ENCODE results near the gene SEMA4B. TPM values are rescaled to one million over a fixed set of nuclear protein-coding genes. Genes with fewer than 3 reads are reported as not detected.
A peak's percentile ranks its signal among the peaks of the same experiment; 100 is the strongest.

Gene SEMA4B
- total and polyA plus RNA-seq, 2 donors (not counting 1 experiment from before 2014, with no cell fraction given), result 285 to 336 TPM

DNA sequence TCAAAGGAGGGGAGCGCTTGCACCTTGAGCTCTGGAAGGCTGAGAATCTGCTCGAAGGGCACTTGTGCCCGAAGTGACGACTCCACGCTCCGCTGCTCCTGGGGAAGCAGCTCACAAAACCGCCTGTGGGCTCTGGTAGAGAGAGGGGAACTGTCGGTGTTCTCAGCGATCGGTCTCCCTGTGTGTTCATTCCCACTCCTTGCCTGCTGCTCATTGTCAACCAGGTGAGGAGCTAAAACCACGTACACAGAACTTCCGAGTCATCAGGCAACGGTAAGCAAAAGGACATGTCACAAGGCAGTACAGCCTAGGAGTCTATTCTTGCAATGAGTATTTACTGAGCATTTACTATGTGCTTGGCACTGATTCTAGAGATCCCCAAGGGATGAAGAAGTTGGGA, 31.1 kb downstream of the SEMA4B start:
- Histone ChIP-seq H3K4me1 (ENCODE audit: control insufficient read depth in 2 of 2, insufficient read depth in 2 of 2, low read length in 2 of 2) (peaks cover 40 to 50% of the 10 kb centered on the region in 2 donors), H3K4me3 (ENCODE audit: control extremely low read depth in 1 of 5, extremely low read depth in 1 of 5, insufficient read depth in 1 of 5, low read depth in 2 of 5, low read length in 4 of 5) (peak overlapping the region; percentile 7 to 99 (median 92)), H4K20me1 (ENCODE audit: control insufficient read depth, insufficient read depth, low read length, poor library complexity, severe bottlenecking) (peaks cover 32% of the 10 kb centered on the region), H3K9me3 (ENCODE audit: control extremely low read depth in 1 of 3, control insufficient read depth in 2 of 3, insufficient read depth in 1 of 3, low read length in 2 of 3) (no peaks in the 10 kb centered on the region), H3K4me2 (replicated peaks; ENCODE audit: low read depth, low read length, poor library complexity, severe bottlenecking) (peak overlapping the region; percentile 90), H3K79me2 (ENCODE audit: control insufficient read depth, insufficient read depth, low read length) (peaks cover 30% of the 10 kb centered on the region), H3K27me3 (replicated peaks in 1 of 4; ENCODE audit: control extremely low read depth in 1 of 4, control insufficient read depth in 3 of 4, insufficient read depth in 4 of 4, low read length in 3 of 4) (no peaks in the 10 kb centered on the region), H3K36me3 (replicated peaks in 1 of 2; ENCODE audit: control extremely low read depth in 1 of 2, control insufficient read depth in 1 of 2, extremely low read depth in 1 of 2, insufficient read depth in 2 of 2, low read length in 1 of 2) (peaks cover 0 to 39% of the 10 kb centered on the region in 2 experiments), H2AFZ (ENCODE audit: insufficient read depth, low read depth, low read length, poor library complexity, severe bottlenecking) (no peak overlapping the region), H3K27ac (ENCODE audit: low read length in 2 of 2) (peak overlapping the region; percentile 88 to 99), H3K9ac (ENCODE audit: low read length) (peak overlapping the region; percentile 99)
- intact Hi-C loops (cut with micrococcal nuclease), result loop anchor here (5.0 kb wide), 3 partner anchors 55 to 170 kb away; partner anchors contain the start of gene IDH2
- H3K9me3 Mint-ChIP-seq (ENCODE audit: insufficient read depth), result no peaks in the 10 kb centered on the region
- no peaks in the 10 kb centered on the region for H3K27me3 Mint-ChIP-seq
- TF ChIP-seq, protein P1, sequence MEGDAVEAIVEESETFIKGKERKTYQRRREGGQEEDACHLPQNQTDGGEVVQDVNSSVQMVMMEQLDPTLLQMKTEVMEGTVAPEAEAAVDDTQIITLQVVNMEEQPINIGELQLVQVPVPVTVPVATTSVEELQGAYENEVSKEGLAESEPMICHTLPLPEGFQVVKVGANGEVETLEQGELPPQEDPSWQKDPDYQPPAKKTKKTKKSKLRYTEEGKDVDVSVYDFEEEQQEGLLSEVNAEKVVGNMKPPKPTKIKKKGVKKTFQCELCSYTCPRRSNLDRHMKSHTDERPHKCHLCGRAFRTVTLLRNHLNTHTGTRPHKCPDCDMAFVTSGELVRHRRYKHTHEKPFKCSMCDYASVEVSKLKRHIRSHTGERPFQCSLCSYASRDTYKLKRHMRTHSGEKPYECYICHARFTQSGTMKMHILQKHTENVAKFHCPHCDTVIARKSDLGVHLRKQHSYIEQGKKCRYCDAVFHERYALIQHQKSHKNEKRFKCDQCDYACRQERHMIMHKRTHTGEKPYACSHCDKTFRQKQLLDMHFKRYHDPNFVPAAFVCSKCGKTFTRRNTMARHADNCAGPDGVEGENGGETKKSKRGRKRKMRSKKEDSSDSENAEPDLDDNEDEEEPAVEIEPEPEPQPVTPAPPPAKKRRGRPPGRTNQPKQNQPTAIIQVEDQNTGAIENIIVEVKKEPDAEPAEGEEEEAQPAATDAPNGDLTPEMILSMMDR (IDR thresholded peaks at IDR 0.05), result no peak
- no peak for TF ChIP-seq EZH2 (IDR thresholded peaks at IDR 0.05; ENCODE audit: borderline replicate concordance, insufficient read depth, low read depth, low read length, poor library complexity, severe bottlenecking)
- peaks cover 52% of the 10 kb centered on the region for H3K4me1 Mint-ChIP-seq
- ATAC-seq (ENCODE audit: low read depth), result no peak
- H3K4me3 Mint-ChIP-seq, result peak overlapping the region; percentile 97
- peak; percentile 71 for DNase-seq
- CTCF ChIA-PET, result interaction anchor here (0.6 to 4.7 kb wide), 14 partner anchors 13 to 701 kb away, joined by 3 to 102 read pairs (median 6); partner anchors contain the start of genes NGRN, SEMA4B and TTLL13
- 51% methylated on average over 13 of the region's 13 CpGs for WGBS (ENCODE audit: insufficient coverage)
- peak overlapping the region; percentile 97 for H3K27ac Mint-ChIP-seq
- POLR2A ChIA-PET, result interaction anchor here (0.7 to 4.8 kb wide), 8 partner anchors 17 to 72 kb away, joined by 3 to 56 read pairs (median 6); partner anchors contain the start of gene NGRN

DNA sequence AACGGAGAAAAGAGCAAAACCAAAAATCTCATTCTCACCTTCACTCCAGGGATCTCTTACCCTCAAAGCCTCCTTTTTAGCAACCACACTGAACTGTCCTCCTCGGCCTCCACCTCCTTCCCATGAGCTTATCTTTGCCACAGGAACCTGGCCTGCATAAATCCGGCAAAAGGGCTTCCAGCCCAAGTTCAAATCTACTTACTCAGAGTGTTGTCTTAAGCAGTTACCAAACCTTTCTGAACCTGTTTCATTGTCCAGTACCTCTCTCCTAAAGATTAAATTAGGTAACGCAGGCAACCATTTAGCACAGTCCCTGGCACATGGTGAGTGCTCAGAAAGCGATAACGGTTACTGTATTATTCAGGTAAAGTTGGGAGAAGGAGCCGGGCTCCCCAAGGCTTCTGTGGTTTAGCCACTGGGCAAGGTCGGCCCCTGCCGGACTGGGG, 31.8 kb downstream of the SEMA4B start:
- peaks cover 52% of the 10 kb centered on the region for H3K4me1 Mint-ChIP-seq
- DNase-seq (no peak), ATAC-seq (ENCODE audit: low read depth) (no peak)

More for the DNA sequence above, 31.8 kb downstream of the SEMA4B start:
- Histone ChIP-seq H3K9me3 (ENCODE audit: control extremely low read depth in 1 of 3, control insufficient read depth in 2 of 3, insufficient read depth in 1 of 3, low read length in 2 of 3) (no peaks in the 10 kb centered on the region), H3K4me2 (replicated peaks; ENCODE audit: low read depth, low read length, poor library complexity, severe bottlenecking) (peak overlapping the region; percentile 90), H3K79me2 (ENCODE audit: control insufficient read depth, insufficient read depth, low read length) (peaks cover 25% of the 10 kb centered on the region), H3K9ac (ENCODE audit: low read length) (peak overlapping the region; percentile 99), H3K4me1 (ENCODE audit: control insufficient read depth in 2 of 2, insufficient read depth in 2 of 2, low read length in 2 of 2) (peaks cover 40 to 50% of the 10 kb centered on the region in 2 donors), H3K27ac (ENCODE audit: low read length in 2 of 2) (peak overlapping the region; percentile 88 to 99), H3K36me3 (replicated peaks in 1 of 2; ENCODE audit: control extremely low read depth in 1 of 2, control insufficient read depth in 1 of 2, extremely low read depth in 1 of 2, insufficient read depth in 2 of 2, low read length in 1 of 2) (peaks cover 0 to 32% of the 10 kb centered on the region in 2 experiments), H2AFZ (ENCODE audit: insufficient read depth, low read depth, low read length, poor library complexity, severe bottlenecking) (peak overlapping the region; percentile 55), H3K4me3 (ENCODE audit: control extremely low read depth in 1 of 5, extremely low read depth in 1 of 5, insufficient read depth in 1 of 5, low read depth in 2 of 5, low read length in 4 of 5) (peak overlapping the region; percentile 71 to 99 (median 92)), H4K20me1 (ENCODE audit: control insufficient read depth, insufficient read depth, low read length, poor library complexity, severe bottlenecking) (peaks cover 24% of the 10 kb centered on the region), H3K27me3 (replicated peaks in 1 of 4; ENCODE audit: control extremely low read depth in 1 of 4, control insufficient read depth in 3 of 4, insufficient read depth in 4 of 4, low read length in 3 of 4) (no peaks in the 10 kb centered on the region)
- intact Hi-C loops (cut with micrococcal nuclease), result loop anchor here (1.0 to 5.0 kb wide), 5 partner anchors 32 to 169 kb away; partner anchors contain the start of genes IDH2 and SEMA4B
- H3K4me3 Mint-ChIP-seq, result peak overlapping the region; percentile 97
- POLR2A ChIA-PET, result interaction anchor here (0.7 to 4.8 kb wide), 14 partner anchors 11 to 79 kb away, joined by 3 to 56 read pairs (median 5); partner anchors contain the start of genes NGRN and SEMA4B
- TF ChIP-seq EZH2 (IDR thresholded peaks at IDR 0.05; ENCODE audit: borderline replicate concordance, insufficient read depth, low read depth, low read length, poor library complexity, severe bottlenecking), result no peak
- TF ChIP-seq, protein P1 (IDR thresholded peaks at IDR 0.05), result peak; percentile 26
- peak overlapping the region; percentile 97 for H3K27ac Mint-ChIP-seq
- no peaks in the 10 kb centered on the region for H3K27me3 Mint-ChIP-seq
- H3K9me3 Mint-ChIP-seq (ENCODE audit: insufficient read depth), result no peaks in the 10 kb centered on the region
- CTCF ChIA-PET, result interaction anchor here (0.6 to 4.7 kb wide), 20 partner anchors 14 to 701 kb away, joined by 3 to 102 read pairs (median 6); partner anchors contain the start of genes NGRN, SEMA4B and TTLL13
- 9% methylated on average over 9 of the region's 9 CpGs for WGBS (ENCODE audit: insufficient coverage)
